Tibial artery (tissue), 4 donors: ENCODE results near the gene CPEB3.

Experiments used
- DNase-seq, 2 donors: peaks; one replicate each; pipeline ENCODE4 v3.0.0-alpha.2; 2019
- H3K27ac ChIP-seq, 2 donors: fragments of 200-600 bp; sonication (generic) in 1 of 2; 1 replicate in 1 of 2; 2 replicates in 1 of 2; pipeline ENCODE4 v1.5.1; 2018 to 2019; ENCODE audit warnings: mild to moderate bottlenecking in 1 of 2
- H3K27me3 ChIP-seq, 2 donors: fragments of 200-600 bp; sonication (generic) in 1 of 2; one replicate each; pipeline versions ENCODE4 v1.5.1 to v1.6.0; 2016 to 2019
- H3K36me3 ChIP-seq, 3 donors: fragments of 200-600 bp; sonication (generic) in 2 of 3; one replicate each; pipeline ENCODE4 v1.5.1; 2016 to 2019; ENCODE audit warnings: mild to moderate bottlenecking in 2 of 3
- H3K4me1 ChIP-seq, 4 donors: fragments of 200-600 bp; sonication (generic) in 2 of 4; 1 replicate in 3 of 4; 2 replicates in 1 of 4; pipeline ENCODE4 v1.5.1; 2016 to 2019
- H3K4me3 ChIP-seq, 2 donors: fragments of 200-600 bp; sonication (generic) in 1 of 2; 1 replicate in 1 of 2; 2 replicates in 1 of 2; pipeline ENCODE4 v1.5.1; 2018 to 2019; ENCODE audit warnings: mild to moderate bottlenecking in 2 of 2
- H3K9me3 ChIP-seq, 3 donors: fragments of 200-600 bp; sonication (generic) in 1 of 3; one replicate each; pipeline ENCODE4 v1.5.1; 2016 to 2019
- intact Hi-C: fragments of 100-400 bp; cut with DNase I; formaldehyde crosslinking; loops from one replicate; pipeline ENCODE4 v1.15.0; 2023; ENCODE audit warnings: low total_unique reads
- TF ChIP-seq, protein P1 (sequence below), 2 experiments: fragments of 200-600 bp in 1 of 2; fragments of 450-650 bp in 1 of 2; IDR thresholded peaks; one replicate each; pipeline ENCODE4 v1.5.1; 2017 to 2019; ENCODE audit warnings: antibody characterized with exemption in 2 of 2, mild to moderate bottlenecking in 1 of 2, moderate library complexity in 1 of 2

Gene CPEB3

DNA sequence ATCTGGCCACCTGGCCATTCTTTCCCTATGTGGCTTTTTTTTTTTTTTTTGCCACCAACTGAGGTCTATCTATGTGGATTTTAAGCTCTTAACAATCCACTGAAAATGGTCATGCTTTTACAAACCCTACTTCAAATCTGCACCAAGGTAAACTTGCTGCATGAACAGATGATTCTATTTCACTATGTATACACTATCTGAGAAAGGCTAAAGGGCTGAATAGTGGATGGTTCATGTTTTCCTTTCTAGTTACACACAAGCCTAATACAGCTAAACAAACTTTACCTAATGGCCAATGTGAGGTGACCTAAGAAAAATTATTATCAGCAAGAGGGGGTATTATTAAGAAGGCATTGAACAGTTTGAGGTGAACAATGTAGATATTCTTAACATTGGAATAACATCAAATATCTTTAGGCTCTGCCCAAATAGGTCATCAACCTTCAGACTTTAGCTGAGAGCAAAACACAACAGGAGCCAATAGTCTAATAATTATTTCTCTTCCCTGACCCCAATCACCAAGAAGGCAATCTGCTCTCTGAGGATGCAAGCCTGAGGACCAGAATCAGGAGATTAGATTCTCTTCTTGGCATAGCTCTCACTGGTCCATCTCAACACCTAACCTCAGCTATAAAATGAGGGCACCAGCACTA, 160.1 kb downstream of the CPEB3 start:
- intact Hi-C loops, result no loop called here
- H3K9me3 ChIP-seq, result no peaks in the 10 kb centered on the region

GRCh38 chr10:92126100-92126650, 164.7 kb downstream of the CPEB3 start:
- Histone ChIP-seq H3K4me1 (peaks cover 0 to 52% (median 44%) of the 10 kb centered on the region in 4 donors), H3K4me3 (no peak overlapping the region), H3K36me3 (no peaks in the 10 kb centered on the region), H3K27me3 (no peaks in the 10 kb centered on the region), H3K27ac (peak overlapping the region in 1 of 2 donors; percentile 65), H3K9me3 (no peaks in the 10 kb centered on the region)
- intact Hi-C loops, result no loop called here
- TF ChIP-seq, protein P1, sequence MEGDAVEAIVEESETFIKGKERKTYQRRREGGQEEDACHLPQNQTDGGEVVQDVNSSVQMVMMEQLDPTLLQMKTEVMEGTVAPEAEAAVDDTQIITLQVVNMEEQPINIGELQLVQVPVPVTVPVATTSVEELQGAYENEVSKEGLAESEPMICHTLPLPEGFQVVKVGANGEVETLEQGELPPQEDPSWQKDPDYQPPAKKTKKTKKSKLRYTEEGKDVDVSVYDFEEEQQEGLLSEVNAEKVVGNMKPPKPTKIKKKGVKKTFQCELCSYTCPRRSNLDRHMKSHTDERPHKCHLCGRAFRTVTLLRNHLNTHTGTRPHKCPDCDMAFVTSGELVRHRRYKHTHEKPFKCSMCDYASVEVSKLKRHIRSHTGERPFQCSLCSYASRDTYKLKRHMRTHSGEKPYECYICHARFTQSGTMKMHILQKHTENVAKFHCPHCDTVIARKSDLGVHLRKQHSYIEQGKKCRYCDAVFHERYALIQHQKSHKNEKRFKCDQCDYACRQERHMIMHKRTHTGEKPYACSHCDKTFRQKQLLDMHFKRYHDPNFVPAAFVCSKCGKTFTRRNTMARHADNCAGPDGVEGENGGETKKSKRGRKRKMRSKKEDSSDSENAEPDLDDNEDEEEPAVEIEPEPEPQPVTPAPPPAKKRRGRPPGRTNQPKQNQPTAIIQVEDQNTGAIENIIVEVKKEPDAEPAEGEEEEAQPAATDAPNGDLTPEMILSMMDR (IDR thresholded peaks at IDR 0.05), result no peak
- DNase-seq, result no peak

More for the DNA sequence above, 160.1 kb downstream of the CPEB3 start:
- Histone ChIP-seq H3K4me3 (no peak overlapping the region), H3K27ac (no peak overlapping the region), H3K36me3 (no peaks in the 10 kb centered on the region), H3K27me3 (no peaks in the 10 kb centered on the region), H3K4me1 (peaks cover 0 to 8% (median 3%) of the 10 kb centered on the region in 4 donors)
- TF ChIP-seq, protein P1 (IDR thresholded peaks at IDR 0.05), result no peak
- no peak for DNase-seq

DNA sequence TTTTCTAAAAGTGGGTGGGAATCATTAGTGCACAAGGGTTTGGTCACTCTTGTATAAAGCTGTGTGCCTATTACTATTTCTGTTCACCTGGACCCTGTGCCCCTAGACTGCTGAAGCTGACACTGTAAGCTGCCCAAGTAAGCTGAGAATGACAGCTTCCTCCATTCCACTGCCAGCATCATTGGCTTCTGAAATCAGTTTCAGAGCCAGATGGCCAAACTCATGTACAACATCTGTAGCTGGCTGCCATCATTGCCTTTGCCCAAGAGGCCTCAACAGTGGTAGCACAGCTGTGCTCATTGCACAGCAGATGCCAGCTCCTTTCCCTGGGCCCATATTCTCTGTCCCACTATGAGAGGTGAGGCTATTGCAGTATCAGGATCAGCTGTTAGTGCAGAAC, 165.7 kb downstream of the CPEB3 start:
- no peak for DNase-seq
- Histone ChIP-seq H3K9me3 (no peaks in the 10 kb centered on the region), H3K36me3 (no peaks in the 10 kb centered on the region), H3K27ac (peak overlapping the region; percentile 25 to 65), H3K4me3 (no peak overlapping the region), H3K27me3 (no peaks in the 10 kb centered on the region), H3K4me1 (peaks cover 0 to 57% (median 46%) of the 10 kb centered on the region in 4 donors)
- TF ChIP-seq, protein P1 (IDR thresholded peaks at IDR 0.05), result no peak
- intact Hi-C loops, result no loop called here

- intact Hi-C loops, result no loop called here
- Histone ChIP-seq H3K4me3 (no peak overlapping the region), H3K27me3 (no peaks in the 10 kb centered on the region), H3K4me1 (peaks cover 0 to 57% (median 46%) of the 10 kb centered on the region in 4 donors), H3K27ac (peak overlapping the region; percentile 25 to 65), H3K9me3 (no peaks in the 10 kb centered on the region), H3K36me3 (no peaks in the 10 kb centered on the region)
- TF ChIP-seq, protein P1 (IDR thresholded peaks at IDR 0.05), result no peak
- DNase-seq, result peak; percentile 26 to 66
These were observed 166.2 kb downstream of the CPEB3 start for GRCh38 chr10:92124616-92125143.

DNA sequence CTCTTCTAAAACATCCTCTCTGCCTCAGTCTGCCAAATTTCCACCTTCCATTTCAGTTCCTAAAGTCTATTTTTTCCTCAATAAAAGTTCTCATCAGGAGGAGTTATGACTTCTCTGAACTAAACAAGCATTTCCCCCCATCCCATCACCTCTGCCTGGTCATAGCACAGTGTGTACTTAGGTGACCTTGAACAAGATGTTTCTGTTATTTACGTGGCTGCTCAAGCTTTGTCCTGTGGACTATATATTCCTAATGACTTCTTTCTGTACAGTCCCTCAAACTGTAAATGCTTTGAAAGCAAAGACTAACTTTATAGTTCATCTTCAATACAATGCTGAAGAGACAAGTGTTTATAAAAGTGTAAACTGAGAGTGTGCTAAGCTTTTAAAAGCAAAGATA, 166.9 kb downstream of the CPEB3 start:
- TF ChIP-seq, protein P1 (IDR thresholded peaks at IDR 0.05), result no peak
- no peak overlapping the region for H3K4me3 ChIP-seq
- intact Hi-C loops, result no loop called here
- peak overlapping the region; percentile 25 to 65 for H3K27ac ChIP-seq
- H3K36me3 ChIP-seq, result no peaks in the 10 kb centered on the region
- no peak for DNase-seq
- no peaks in the 10 kb centered on the region for H3K27me3 ChIP-seq
- H3K9me3 ChIP-seq, result no peaks in the 10 kb centered on the region
- peaks cover 0 to 57% (median 46%) of the 10 kb centered on the region in 4 donors for H3K4me1 ChIP-seq
